ENCODE measurements around the gene UQCR10. TPM values are rescaled to one million over a fixed set of nuclear protein-coding genes. Genes with fewer than 3 reads are reported as not detected.
"Not testable (repeated sequence)": the region's sequence is repeated elsewhere in the genome, so short reads cannot be mapped to it uniquely, and the experiment has no call there.

UQCR10 gene
- total RNA-seq, 1 donor from 2014 or later, result 77.4 TPM

DNA sequence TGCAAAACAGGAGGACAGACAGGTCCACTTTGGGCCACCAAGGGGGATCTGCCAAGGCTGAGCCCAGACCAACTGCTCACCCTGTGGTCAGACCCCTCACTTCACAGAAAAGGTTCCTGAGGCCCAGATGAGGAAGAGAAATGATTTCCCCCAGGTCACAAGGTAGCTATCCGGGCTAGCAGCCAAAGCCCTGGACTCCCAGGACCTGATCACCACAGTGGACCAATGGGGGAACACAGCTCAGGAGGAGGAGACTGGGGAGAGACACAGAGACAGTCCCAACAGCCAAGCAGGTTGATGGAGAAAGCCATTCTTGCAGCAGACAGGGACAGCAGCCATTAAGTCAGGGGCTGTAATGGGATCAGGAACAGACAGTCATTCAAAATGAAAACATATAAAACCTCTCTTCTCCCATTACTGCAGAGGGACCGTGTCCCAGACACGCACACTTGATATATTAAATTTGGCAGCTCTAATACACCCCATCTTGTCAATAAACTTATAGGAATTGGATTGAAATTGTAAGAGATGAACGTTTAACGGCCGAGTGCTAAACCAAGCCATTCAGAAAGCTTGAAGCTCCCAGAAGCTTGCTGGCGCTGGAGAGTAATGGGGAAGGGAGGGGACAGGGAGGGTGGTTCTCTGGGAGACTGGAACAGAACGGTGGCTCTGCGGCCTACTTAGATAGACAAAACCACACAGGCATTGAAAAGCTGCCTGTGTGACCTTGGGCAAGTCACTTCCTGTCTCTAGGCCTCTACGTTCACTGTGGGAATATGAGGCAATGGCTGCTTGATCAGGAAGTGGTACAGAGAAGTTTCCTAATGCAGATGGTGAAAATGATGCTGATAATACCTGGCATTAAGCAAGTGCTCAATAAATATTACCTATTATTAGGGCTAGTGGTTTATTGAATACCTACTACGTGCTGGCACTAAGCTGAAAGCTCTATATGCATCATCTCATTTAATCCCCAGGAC lies 16.3 kb upstream of the UQCR10 start:
- Mint-ChIP-seq H3K27ac (ENCODE audit: unreplicated experiment) (no peak overlapping the region), H3K4me3 (ENCODE audit: unreplicated experiment) (no peak overlapping the region), H3K9me3 (ENCODE audit: unreplicated experiment) (no peaks in the 10 kb centered on the region), H3K4me1 (ENCODE audit: unreplicated experiment) (no peaks in the 10 kb centered on the region), H3K27me3 (ENCODE audit: unreplicated experiment) (no peaks in the 10 kb centered on the region), H3K36me3 (ENCODE audit: unreplicated experiment) (peaks cover 10% of the 10 kb centered on the region)
- TF ChIP-seq, protein P1, sequence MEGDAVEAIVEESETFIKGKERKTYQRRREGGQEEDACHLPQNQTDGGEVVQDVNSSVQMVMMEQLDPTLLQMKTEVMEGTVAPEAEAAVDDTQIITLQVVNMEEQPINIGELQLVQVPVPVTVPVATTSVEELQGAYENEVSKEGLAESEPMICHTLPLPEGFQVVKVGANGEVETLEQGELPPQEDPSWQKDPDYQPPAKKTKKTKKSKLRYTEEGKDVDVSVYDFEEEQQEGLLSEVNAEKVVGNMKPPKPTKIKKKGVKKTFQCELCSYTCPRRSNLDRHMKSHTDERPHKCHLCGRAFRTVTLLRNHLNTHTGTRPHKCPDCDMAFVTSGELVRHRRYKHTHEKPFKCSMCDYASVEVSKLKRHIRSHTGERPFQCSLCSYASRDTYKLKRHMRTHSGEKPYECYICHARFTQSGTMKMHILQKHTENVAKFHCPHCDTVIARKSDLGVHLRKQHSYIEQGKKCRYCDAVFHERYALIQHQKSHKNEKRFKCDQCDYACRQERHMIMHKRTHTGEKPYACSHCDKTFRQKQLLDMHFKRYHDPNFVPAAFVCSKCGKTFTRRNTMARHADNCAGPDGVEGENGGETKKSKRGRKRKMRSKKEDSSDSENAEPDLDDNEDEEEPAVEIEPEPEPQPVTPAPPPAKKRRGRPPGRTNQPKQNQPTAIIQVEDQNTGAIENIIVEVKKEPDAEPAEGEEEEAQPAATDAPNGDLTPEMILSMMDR (IDR thresholded peaks at IDR 0.05), result no peak
- no peak for DNase-seq (ENCODE audit: extremely low spot score, unreplicated experiment)

DNA sequence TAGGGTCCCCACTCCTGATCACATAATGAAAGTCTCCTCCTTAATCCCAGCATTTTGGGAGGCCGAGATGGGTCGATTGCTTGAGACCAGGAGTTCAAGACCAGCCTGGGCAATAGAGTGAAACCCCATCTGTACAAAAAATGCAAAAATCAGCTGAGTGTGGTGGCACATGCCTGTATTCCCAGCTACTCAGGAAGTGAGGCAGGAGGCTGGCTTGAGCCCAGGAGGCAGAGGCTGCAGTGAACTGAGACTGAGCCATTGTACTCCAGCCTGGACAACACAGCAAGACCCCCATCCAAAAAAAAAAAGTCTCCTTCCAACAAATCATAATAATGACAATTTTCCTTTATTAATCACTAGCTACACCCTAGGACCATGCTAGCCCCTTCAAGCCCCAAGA lies 15.5 kb upstream of the UQCR10 start:
- H3K4me1 Mint-ChIP-seq (ENCODE audit: unreplicated experiment), result no peaks in the 10 kb centered on the region
- no peak overlapping the region for H3K4me3 Mint-ChIP-seq (ENCODE audit: unreplicated experiment)
- no peak for DNase-seq (ENCODE audit: extremely low spot score, unreplicated experiment)
- peaks cover 10% of the 10 kb centered on the region for H3K36me3 Mint-ChIP-seq (ENCODE audit: unreplicated experiment)
- no peaks in the 10 kb centered on the region for H3K9me3 Mint-ChIP-seq (ENCODE audit: unreplicated experiment)
- H3K27ac Mint-ChIP-seq (ENCODE audit: unreplicated experiment), result no peak overlapping the region
- H3K27me3 Mint-ChIP-seq (ENCODE audit: unreplicated experiment), result no peaks in the 10 kb centered on the region
- TF ChIP-seq, protein P1 (IDR thresholded peaks at IDR 0.05), result no peak

DNA sequence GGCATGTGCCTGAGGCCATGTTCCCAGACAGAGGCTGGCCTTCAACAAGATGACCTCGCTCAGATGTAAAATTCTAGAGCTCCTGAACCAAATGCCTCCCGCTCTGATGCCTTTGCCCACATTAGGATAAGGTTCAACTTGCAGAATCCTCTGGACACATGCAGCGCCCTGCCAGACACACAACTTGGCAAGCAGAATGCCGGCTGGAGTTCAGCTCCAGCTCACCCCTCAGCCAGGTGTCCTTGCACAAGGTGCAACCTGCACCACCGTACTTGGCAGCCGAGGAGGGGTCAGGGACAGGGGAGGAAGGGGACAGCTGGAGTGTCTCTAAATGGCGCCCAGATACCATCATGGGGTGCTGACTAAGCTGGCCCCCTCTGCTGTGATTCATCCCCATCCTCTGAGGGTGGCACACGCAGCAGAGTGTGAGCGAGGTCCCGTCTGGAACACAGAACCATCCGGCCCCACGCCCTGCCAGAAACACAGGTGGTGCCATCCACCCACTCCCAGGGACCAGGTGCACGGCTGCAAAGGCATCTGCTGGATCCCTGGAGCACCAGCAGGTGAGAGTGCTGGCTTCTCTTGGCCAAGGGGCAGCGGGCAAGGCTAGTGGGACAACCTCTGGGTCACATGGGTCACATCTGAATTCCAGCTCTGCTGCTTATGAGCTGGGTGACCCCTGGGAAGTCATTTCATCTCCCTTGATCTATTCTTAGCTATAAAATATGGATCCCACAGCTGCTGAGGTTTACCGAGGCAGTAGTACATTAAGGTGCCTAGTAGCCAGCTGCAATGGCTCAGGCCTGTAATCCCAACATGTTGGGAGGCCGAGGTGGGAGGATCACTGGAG lies 13.1 kb upstream of the UQCR10 start:
- Mint-ChIP-seq H3K27me3 (ENCODE audit: unreplicated experiment) (no peaks in the 10 kb centered on the region), H3K27ac (ENCODE audit: unreplicated experiment) (no peak overlapping the region)
- no peak for DNase-seq (ENCODE audit: extremely low spot score, unreplicated experiment)

DNA sequence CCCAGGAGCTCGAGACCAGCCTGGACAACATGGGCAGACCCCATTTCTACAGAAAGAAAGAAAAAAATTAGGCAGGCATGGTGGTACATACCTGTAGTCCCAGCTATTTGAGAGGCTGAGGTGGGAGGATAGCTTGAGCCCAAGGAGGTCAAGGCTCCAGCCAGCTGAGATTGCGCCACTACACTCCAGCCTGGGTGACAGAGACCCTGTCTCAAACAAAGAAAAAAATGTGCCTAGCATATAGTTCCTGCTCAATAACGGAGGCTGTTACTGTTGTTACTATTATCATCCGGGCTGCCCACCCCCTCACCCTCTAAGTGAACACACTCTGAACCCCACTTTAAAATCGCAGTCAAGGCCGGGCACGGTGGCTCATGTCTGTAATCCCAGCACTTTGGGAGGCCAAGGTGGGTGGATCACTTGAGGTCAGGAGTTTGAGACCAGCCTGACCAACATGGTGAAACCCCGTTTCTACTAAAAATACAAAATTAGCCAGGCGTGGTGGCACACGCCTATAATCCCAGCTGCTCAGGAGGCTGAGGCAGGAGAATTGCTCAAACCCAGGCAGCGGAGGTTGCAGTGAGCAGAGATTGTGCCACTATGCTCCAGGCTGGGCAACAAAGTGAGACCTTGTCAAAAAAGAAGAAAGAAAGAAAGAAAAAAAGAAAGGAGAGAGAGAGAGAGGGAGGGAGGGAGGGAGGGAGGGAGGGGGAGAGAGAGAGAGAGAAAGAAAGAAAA lies 12.3 kb upstream of the UQCR10 start:
- H3K27ac Mint-ChIP-seq (ENCODE audit: unreplicated experiment); H3K27me3 Mint-ChIP-seq (ENCODE audit: unreplicated experiment); H3K9me3 Mint-ChIP-seq (ENCODE audit: unreplicated experiment); H3K4me3 Mint-ChIP-seq (ENCODE audit: unreplicated experiment); DNase-seq (ENCODE audit: extremely low spot score, unreplicated experiment); H3K36me3 Mint-ChIP-seq (ENCODE audit: unreplicated experiment): not testable (repeated sequence)
- H3K4me1 Mint-ChIP-seq (ENCODE audit: unreplicated experiment), result peaks cover 12% of the 10 kb centered on the region

More for the DNA sequence above, 13.1 kb upstream of the UQCR10 start:
- Mint-ChIP-seq H3K4me1 (ENCODE audit: unreplicated experiment) (peaks cover 9% of the 10 kb centered on the region), H3K4me3 (ENCODE audit: unreplicated experiment) (no peak overlapping the region), H3K9me3 (ENCODE audit: unreplicated experiment) (no peaks in the 10 kb centered on the region), H3K36me3 (ENCODE audit: unreplicated experiment) (no peaks in the 10 kb centered on the region)
- TF ChIP-seq, protein P1 (IDR thresholded peaks at IDR 0.05), result no peak

DNA sequence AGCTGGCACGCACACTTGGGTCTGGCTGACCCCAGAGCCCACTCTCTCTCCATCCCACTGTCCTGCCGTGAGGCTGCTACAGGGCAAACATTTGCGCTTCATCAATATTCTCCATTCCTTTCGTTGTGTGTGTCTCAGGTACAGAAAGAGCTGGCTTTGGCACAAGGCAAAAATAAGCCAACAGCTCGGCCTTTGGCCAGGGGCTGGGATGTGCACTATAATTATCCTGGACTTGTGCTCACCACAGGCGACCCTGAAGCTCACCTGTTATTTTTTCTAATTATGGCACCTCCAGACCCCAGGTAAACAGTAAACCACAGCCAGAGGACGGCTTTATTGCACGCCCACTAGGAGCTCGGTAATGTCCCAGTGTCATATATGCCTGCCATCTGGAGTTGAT lies 11.3 kb upstream of the UQCR10 start:
- no peaks in the 10 kb centered on the region for H3K27me3 Mint-ChIP-seq (ENCODE audit: unreplicated experiment)
- no peak for DNase-seq (ENCODE audit: extremely low spot score, unreplicated experiment)
- no peak overlapping the region for H3K4me3 Mint-ChIP-seq (ENCODE audit: unreplicated experiment)
- TF ChIP-seq, protein P1 (IDR thresholded peaks at IDR 0.05), result no peak
- H3K4me1 Mint-ChIP-seq (ENCODE audit: unreplicated experiment), result peaks cover 12% of the 10 kb centered on the region
- H3K36me3 Mint-ChIP-seq (ENCODE audit: unreplicated experiment), result no peaks in the 10 kb centered on the region
- H3K9me3 Mint-ChIP-seq (ENCODE audit: unreplicated experiment), result no peaks in the 10 kb centered on the region
- H3K27ac Mint-ChIP-seq (ENCODE audit: unreplicated experiment), result no peak overlapping the region
